Fibroblast of skin of right biceps (primary cell): ENCODE results near the gene PIP4K2B.

Experiments used
- DNase-seq: peaks from one replicate; pipeline ENCODE4 v3.0.0-alpha.2; 2013

The PIP4K2B gene

GRCh38 chr17:38743556-38744171 lies 55.7 kb downstream of the PIP4K2B start:
- no peak for DNase-seq

DNA sequence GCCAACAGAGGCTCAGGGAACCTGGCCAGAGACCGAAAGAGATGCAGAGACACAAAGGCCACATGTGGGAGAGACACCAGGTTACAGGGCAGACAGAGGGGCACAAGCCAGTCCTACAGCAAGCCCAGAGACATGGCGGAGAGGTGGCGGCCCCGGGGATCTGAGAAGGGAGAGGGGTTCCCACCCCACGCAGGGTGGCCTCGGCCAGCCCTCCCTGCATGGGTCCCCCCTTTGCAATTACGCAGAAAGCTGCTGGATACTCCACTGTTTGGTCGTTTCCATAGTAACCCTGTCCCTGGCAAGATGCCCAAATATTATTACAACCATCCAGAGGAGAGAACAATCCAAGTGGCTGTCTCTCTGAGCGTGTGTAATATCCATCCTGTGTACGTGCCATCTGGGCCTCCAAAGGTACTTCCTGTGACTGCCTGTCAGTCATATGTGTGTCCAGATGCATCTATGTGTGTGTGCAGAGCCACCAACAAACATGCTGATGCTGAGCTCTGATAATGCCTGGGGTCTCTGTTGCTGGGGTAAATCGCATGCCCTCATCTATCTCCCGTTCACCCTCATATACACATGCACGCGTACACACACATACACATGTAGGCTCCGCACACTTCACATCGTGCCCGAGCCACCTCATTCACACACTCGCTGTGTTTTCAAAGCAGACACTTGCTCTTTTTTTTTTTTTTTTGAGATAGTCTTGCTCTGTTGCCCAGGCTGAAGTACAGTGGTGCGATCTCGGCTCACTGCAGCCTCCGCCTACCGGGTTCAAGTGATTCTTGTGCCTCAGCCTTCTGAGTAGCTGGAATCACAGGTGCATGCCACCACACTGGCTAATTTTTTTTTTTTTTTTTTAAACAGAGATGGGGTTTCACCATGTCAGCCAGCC lies 56.7 kb downstream of the PIP4K2B start:
- DNase-seq, result peak; percentile 93

DNA sequence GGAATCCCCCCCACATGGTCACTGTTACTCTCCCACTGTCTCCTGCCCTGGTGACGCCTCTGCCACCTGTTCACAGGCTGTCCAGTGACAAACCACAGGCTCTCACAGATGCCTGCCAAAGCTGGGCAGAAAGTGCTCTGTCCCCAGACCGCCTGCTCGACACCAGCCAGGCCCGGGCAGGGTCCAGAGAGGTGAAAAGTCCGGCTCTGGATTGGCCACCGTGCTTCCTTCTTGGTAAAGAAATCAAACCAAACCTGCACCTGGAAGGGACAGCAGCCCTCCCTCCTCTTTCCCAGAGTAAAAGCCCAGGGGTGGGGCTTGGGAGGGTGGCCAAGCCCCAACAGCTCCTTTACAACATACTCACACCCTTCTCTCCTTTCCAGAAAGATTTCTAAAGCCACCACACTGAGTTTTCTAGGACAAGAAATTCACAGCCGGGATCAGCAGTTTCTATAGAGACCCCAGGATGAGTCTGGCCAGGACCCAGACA lies 57.4 kb downstream of the PIP4K2B start:
- DNase-seq, result no peak

DNA sequence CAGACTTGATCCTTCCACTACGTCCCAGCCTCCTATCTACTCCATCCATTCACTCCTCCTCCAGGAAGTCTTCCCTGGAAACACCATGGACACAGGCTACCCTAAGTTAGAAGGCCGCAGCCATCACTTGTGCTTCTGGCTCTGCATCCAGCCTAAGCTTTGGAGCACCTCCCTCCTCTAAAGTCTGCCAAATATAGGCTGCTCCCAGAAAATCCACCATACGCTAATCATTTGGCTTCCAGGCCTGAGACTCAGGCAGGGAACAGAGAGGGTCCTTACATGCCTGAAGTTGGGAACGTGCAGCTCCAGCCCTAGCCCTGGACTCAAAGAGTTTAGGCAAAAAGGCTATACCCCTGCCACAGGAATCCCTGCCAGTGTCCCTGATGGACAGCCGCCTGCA lies 57.9 kb downstream of the PIP4K2B start:
- DNase-seq, result no peak

DNA sequence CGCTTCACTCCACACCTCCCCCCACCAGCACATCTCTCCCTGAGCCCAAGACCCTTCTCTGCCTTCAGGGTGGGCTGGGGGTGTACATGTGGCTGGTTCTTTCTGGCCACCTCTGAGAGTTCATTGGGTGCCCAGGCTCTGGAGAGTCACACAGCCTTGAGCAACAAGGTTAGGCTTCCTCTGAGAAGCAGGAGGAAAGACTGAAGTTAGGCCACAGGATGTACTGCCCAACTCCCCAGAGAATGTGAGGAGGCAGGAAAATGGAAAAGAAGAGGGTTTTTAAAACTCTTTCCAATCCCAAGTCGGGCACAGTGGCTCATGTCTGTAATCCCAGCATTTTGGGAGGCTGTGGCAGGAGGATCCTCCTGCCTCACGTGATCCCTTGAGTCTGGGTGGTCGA lies 58.5 kb downstream of the PIP4K2B start:
- DNase-seq, result no peak

DNA sequence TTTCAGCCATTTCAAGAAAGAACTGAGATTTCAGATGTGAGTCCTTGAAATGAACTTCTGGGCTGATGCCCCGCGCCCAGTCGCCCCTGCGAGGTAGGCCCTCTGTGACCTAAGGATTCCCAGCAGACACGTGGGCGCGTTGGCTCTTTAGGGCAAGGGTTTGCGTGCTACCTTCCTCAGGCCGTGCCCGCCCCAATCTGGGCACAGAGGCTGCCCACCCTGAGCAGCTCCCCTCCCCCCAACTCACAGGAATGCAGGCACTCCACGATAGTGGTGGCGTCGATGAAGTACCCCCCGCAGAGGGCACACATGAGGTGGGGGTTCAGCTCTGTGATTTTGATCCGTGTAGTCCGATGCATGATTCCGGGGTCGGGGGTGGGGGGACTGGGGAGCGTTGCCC lies 59.3 kb downstream of the PIP4K2B start:
- no peak for DNase-seq

- DNase-seq, result no peak
Measured at GRCh38 chr17:38739305-38739704, 60.1 kb downstream of the PIP4K2B start.

- DNase-seq, result no peak
Measured at GRCh38 chr17:38738686-38739085, 60.7 kb downstream of the PIP4K2B start.

- no peak for DNase-seq
Measured at GRCh38 chr17:38738007-38738662, 61.2 kb downstream of the PIP4K2B start.

DNA sequence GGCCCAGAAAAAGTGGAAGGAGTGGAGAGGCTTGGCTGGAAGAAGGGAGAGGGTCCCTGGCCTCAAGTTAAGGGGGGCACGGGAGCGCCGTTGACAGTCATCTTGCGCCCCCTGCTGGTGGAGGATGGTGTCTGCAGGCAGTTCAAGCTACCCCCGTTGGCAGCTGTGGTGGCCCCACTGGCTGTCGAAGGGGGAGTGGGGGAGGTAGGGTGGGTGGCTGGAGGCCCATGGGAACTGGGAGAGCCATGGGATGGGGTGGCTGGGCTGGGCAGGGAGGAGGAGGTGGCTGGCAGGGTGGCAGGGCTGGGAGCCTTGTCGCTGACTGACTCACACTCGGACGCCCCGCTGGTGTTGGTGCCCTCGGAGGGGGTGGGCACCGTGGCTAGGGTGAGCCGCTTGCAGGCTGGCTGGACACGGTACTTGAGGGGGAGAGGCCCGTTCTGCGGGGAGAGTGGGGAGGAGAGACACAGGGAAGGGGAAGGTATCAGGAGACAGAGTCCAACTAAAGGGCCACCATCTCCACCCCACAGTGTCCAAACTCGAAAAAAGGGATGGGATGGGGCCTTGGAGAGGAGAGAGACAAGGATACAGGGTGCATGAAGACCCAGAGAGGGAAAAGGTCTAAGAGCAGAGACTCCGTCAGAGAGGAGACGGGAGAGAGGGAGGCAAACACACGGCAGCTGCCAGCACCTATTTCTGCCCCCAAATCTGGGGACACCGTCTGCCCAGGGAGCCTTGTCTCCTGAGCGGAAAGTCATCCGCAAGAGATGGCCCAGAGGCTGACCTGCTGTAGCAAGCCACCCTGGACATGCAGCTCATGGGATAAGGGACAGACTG lies 64.0 kb downstream of the PIP4K2B start:
- peak; percentile 42 for DNase-seq

GRCh38 chr17:38733982-38734973 lies 65.1 kb downstream of the PIP4K2B start:
- DNase-seq, result peak; percentile 24

DNA sequence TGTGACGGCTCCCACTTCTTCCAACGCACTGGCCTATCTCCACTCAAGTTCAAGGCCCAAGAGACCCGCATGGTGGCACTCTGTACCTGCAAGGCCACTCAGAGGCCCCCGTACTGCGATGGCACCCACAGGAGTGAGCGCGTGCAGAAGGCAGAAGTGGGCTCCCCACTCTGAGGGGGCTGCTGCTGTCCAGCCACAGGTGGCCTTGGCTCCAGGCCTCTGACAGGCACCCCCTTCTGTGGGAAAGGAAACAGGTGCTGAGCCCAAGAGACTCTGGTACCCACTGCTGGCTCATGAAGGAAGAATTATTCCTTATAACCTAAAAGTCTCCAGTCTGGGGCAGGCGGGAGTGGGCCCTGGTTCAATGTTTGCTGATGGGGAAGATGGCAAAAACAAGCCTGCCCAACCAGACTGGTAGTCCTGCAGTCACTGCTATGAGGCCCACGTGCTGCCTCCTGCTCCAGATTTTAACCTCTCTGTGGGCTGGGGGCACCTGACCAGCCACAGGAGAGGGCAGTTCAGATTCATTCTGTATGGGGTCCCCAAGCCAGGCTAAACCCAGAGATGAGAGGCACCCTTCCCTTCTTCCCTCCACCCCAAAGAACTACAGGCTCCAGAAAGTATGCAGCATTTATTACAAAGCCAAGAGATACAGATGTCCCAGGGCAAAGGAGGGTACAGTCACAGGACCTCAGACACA lies 65.9 kb downstream of the PIP4K2B start:
- DNase-seq, result no peak

DNA sequence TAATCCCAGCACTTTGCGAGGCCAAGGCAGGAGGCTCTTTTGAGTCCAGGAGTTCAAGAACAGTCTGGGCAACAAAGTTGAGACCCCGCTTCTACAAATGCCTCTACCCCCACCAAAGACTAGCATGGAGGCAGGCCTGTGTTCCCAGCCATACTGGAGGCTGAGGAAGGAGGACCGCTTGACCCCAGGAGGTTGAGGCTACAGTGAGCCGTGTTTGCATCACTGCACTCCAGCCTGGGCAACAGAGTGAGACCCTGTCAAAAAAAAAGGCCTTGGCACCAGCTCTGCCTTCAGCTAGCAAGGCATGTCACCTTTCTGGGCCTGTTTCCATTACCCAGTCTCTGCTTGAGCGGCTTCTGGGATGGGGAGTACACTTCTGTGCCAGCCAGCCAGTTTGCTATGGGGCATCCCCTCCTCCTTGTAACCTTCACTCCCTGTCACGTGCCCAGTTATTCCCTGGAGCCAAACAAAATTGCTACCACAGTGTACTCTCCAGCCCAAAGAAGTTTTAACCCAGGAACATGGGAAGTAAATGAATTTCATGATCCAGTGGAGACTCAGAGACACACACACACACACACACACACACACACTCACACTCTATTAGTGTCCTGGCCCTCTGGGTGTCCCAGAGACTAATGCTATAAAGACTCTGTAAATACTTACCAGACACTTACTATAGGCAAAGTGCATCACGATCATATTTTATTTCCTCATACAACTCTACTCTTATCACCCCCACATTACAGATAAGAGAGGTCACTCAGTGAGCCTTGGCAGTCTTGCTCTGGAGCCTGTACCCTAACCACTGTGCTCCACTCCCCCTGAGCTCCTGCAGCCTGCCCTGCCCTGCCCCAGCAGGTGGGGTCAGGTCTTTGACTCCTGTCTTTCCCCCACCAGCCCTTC lies 66.7 kb downstream of the PIP4K2B start:
- DNase-seq, result no peak

- DNase-seq, result no peak
Measured at GRCh38 chr17:38731526-38732294, 67.6 kb downstream of the PIP4K2B start.

DNA sequence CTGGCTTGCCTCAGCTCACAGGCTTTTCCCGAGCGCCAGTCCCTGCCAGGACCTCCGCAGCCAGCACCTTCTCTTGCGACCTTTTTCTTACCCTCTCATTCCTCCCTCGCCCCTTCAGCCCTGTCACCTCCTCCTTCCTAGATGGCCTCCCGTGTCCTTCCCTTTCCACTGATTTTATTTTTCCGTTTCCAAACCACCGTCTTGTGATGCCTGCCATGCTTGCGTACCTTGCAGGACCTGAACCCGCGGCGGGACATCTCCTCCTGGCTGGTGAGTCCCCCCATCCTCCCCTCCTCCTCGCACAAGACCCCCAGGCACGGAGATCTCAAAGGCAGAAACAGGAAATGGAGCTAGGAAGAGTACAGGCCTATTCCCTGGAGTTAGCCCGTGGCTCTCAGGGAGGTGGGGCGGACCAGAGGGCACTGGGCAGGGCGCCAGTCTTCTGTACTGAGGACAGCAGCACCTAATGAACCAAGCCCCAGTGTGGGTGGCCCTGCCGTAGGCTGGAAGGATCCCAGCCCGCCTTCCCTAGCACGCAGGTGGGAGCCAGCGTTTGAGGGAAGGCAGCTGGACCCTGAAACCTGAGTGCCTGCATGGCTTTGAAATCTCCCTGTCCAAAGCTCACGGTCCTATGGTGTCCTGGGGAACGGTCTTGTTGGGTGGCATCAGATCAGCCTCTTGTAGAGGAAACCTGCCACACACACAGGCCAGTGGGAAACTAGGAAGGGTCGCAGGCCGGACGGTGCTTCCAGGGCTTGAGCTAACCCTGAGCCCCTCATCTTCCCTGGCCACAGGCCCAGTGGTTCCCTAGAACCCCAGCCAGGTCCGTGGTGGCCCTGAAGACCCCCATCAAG lies 68.6 kb downstream of the PIP4K2B start:
- DNase-seq, result peak; percentile 54

DNA sequence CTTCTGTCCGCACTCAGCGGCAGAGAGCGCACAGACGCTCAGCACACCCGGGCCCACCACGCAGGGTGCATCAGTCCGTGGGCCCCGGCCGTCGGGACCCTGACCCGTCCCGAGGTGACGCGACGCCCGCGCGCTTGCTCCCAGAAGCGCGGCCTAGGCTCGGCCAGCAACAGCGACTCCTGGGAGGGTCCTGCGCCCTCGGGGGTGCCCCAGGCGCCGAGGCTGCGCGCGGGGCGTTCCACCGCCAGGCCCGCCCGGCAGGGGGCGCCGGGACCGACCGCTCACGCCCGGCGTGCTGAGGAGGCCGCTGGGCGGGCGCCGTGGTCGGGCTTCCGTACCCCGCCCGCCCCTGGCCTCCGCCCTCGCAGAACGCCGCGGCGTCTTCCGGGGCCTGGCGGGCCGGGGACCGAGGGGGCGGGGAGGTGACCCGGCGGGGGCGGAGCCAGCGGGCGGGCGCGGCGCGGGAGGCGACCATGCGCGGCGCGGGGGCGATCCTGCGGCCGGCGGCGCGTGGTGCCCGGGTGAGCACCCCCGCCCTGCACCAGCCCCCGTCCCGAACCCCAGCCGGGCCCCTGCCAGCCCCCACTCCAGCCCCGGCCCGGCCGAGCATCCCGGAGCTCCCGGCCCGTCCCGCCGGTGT lies 69.3 kb downstream of the PIP4K2B start, which contains the start of gene CISD3:
Gene CISD3, plus strand, starts transcription at position 456 of the 640 bp plus-strand sequence. Its CDS starts 18 bp downstream, at position 474.
- DNase-seq, result peak; percentile 87

DNA sequence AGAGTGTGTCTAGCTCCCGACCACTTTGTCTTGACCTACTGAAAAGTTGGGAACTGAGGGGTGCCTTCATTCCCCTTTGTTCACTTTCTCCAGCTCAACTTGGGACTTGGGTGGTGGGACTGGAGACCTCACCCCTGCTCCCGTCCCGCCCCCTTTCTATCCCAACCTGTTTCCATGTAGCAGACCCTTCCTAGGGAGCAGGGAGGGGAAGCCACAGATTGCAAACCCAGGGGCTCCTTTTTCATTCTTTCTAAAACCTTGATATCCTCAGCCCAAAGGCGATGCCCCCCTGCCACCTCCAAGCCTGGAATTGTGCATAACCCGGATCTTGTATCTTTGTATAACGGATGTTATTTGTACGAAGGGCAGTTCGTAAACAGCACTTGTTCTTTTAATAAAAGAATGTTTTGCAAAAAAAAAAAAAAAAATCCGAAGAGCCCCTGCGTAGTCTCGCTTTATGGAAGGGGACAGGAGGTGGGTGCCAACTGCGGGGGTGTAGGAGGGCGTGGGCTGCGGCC lies 69.9 kb downstream of the PIP4K2B start:
- no peak for DNase-seq
